ENCODE results near the gene STMN3.

STMN3 gene

GRCh38 chr20:63696306-63696627, 43.0 kb upstream of the STMN3 start:
- Histone ChIP-seq H3K27ac (no peak overlapping the region), H3K9me3 (ENCODE audit: severe bottlenecking) (no peaks in the 10 kb centered on the region), H3K4me3 (ENCODE audit: low read depth, low read length) (no peak overlapping the region), H3K27me3 (ENCODE audit: insufficient read depth, low read depth, severe bottlenecking) (no peaks in the 10 kb centered on the region), H3K36me3 (peaks cover 40% of the 10 kb centered on the region)
- TF ChIP-seq CTCF (IDR thresholded peaks at IDR 0.05; ENCODE audit: low read depth, low read length), result no peak
- DNase-seq, result no peak

DNA sequence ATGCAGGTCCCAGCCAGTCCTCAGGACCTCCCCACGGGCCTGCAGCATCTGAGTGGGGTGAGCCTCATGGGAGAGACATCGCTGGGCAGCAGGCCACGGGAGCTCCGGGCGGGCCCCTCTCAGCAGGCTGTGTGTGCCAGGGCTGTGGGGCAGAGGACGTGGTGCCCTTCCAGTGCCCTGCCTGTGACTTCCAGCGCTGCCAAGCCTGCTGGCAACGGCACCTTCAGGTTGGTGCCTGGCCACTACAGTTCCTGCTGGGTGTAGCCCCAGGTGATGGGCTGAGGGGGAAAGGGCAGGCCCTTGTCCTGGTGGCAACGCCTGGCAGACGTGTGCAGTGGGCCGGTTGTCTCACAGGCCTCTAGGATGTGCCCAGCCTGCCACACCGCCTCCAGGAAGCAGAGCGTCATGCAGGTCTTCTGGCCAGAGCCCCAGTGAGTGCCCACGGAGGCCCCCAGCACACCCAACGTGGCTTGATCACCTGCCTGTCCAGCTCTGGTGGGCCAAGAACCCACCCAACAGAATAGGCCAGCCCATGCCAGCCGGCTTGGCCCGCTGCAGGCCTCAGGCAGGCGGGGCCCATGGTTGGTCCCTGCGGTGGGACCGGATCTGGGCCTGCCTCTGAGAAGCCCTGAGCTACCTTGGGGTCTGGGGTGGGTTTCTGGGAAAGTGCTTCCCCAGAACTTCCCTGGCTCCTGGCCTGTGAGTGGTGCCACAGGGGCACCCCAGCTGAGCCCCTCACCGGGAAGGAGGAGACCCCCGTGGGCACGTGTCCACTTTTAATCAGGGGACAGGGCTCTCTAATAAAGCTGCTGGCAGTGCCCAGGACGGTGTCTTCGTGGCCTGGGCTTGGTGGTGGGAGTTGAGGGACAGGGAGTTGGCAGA, 42.4 kb upstream of the STMN3 start:
- no peaks in the 10 kb centered on the region for H3K9me3 ChIP-seq (ENCODE audit: severe bottlenecking)
- DNase-seq, result no peak
- H3K36me3 ChIP-seq, result peaks cover 40% of the 10 kb centered on the region
- no peak overlapping the region for H3K4me3 ChIP-seq (ENCODE audit: low read depth, low read length)
- no peak for TF ChIP-seq CTCF (IDR thresholded peaks at IDR 0.05; ENCODE audit: low read depth, low read length)
- H3K27ac ChIP-seq, result no peak overlapping the region
- no peaks in the 10 kb centered on the region for H3K27me3 ChIP-seq (ENCODE audit: insufficient read depth, low read depth, severe bottlenecking)

- DNase-seq, result no peak
- no peak overlapping the region for H3K4me3 ChIP-seq (ENCODE audit: low read depth, low read length)
- H3K27ac ChIP-seq, result no peak overlapping the region
- H3K9me3 ChIP-seq (ENCODE audit: severe bottlenecking), result no peaks in the 10 kb centered on the region
- no peak for TF ChIP-seq CTCF (IDR thresholded peaks at IDR 0.05; ENCODE audit: low read depth, low read length)
- H3K27me3 ChIP-seq (ENCODE audit: insufficient read depth, low read depth, severe bottlenecking), result no peaks in the 10 kb centered on the region
- peaks cover 40% of the 10 kb centered on the region for H3K36me3 ChIP-seq
These were observed 41.6 kb upstream of the STMN3 start for GRCh38 chr20:63694584-63695423.

GRCh38 chr20:63693733-63694583, 40.7 kb upstream of the STMN3 start:
- no peak overlapping the region for H3K4me3 ChIP-seq (ENCODE audit: low read depth, low read length)
- no peak for TF ChIP-seq CTCF (IDR thresholded peaks at IDR 0.05; ENCODE audit: low read depth, low read length)
- peaks cover 40% of the 10 kb centered on the region for H3K36me3 ChIP-seq

DNA sequence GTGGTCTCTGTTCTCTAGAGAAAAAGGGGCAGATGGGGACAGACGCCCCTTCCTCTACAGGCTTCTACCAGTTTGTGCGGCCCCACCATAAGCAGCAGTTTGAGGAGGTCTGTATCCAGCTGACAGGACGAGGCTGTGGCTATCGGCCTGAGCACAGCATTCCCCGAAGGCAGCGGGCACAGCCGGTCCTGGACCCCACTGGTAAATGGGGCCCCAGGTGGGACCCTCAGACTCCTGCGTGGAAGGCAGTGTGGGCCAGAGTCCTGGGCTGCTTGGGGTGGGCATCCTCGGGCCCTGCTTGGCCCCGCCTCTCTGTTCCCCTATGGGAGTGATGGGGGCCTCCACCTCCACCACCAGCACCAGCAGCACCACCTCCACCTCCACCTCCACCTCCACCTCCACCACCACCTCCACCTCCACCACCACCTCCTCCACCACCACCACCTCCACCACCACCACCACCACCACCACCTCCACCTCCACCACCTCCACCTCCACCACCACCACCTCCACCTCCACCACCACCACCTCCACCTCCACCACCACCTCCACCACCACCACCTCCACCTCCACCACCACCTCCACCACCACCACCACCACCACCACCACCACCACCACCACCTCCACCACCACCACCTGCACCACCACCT, 40.0 kb upstream of the STMN3 start:
- TF ChIP-seq CTCF (IDR thresholded peaks at IDR 0.05; ENCODE audit: low read depth, low read length), result no peak
- no peaks in the 10 kb centered on the region for H3K9me3 ChIP-seq (ENCODE audit: severe bottlenecking)
- H3K36me3 ChIP-seq, result peaks cover 40% of the 10 kb centered on the region
- DNase-seq, result no peak
- no peak overlapping the region for H3K27ac ChIP-seq
- H3K27me3 ChIP-seq (ENCODE audit: insufficient read depth, low read depth, severe bottlenecking), result no peaks in the 10 kb centered on the region
- no peak overlapping the region for H3K4me3 ChIP-seq (ENCODE audit: low read depth, low read length)

More at GRCh38 chr20:63693733-63694583, 40.7 kb upstream of the STMN3 start:
- no peak overlapping the region for H3K27ac ChIP-seq
- H3K27me3 ChIP-seq (ENCODE audit: insufficient read depth, low read depth, severe bottlenecking), result no peaks in the 10 kb centered on the region
- H3K9me3 ChIP-seq (ENCODE audit: severe bottlenecking), result no peaks in the 10 kb centered on the region
- no peak for DNase-seq
